ENCODE data around the gene ISLR2. TPM values are rescaled to one million over a fixed set of nuclear protein-coding genes. Genes with fewer than 3 reads are reported as not detected.

The ISLR2 gene
- total RNA-seq, 2 donors from 2014 or later, result not detected

DNA sequence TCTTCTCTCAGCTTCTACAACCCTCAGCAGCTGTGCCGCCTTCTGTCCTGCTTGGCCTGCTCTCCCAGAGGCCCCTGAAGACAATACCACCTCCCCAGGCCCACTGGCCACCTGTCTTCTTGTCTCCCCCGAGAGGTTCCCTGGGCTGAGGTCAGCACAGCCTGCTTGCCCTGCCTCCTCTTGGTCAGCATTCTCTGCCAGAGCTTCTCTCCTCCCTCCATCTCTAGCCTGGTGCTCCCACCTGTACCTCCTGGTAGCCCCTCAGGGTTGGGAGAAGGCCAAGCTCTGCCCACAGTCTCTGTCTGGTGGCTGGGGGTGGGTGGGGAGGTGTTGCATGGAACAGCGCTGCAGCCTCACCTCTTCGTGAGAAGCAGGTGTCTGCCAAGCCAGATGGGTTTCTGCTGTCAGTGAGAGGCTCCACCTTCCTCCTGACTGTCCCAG lies 37.5 kb downstream of the ISLR2 start:
- WGBS, 2 experiments (ENCODE audit: insufficient coverage in 1 of 2, insufficient read length in 1 of 2), result 79 to 85% methylated on average over 2 to 4 of the region's 4 CpGs

GRCh38 chr15:74168711-74169126 lies 38.3 kb downstream of the ISLR2 start:
- no peak for TF ChIP-seq CTCF (conservative IDR thresholded peaks at IDR 0.05)
- Mint-ChIP-seq H3K4me1 (peaks cover 6% of the 10 kb centered on the region), H3K27ac (no peak overlapping the region), H3K27me3 (ENCODE audit: insufficient read depth) (peaks cover 4% of the 10 kb centered on the region), H3K4me3 (no peak overlapping the region), H3K36me3 (ENCODE audit: low read depth) (no peaks in the 10 kb centered on the region), H3K9me3 (no peaks in the 10 kb centered on the region)
- 69% methylated on average over 3 of the region's 3 CpGs; no CpG with 5 or more reads in 1 of the 2 experiments for WGBS, 2 experiments (ENCODE audit: insufficient coverage in 1 of 2, insufficient read length in 1 of 2)
- H3K9ac ChIP-seq (ENCODE audit: extremely low read depth, low read length, poor library complexity, severe bottlenecking), result no peak overlapping the region
- H3K27ac ChIP-seq (ENCODE audit: low read depth, low read length), result no peak overlapping the region
- no peaks in the 10 kb centered on the region for H3K36me3 ChIP-seq (ENCODE audit: control insufficient read depth, insufficient read depth, low read length)
- no peak overlapping the region for H3K4me3 ChIP-seq (ENCODE audit: low read length)
- H3K4me1 ChIP-seq (ENCODE audit: control insufficient read depth, insufficient read depth, low read length), result no peaks in the 10 kb centered on the region
- H3K27me3 ChIP-seq (ENCODE audit: control insufficient read depth, insufficient read depth, low read length, poor library complexity, severe bottlenecking), result no peaks in the 10 kb centered on the region
- no peak for DNase-seq
- no peaks in the 10 kb centered on the region for H3K9me3 ChIP-seq (ENCODE audit: control insufficient read depth, low read length)

More for the DNA sequence above, 37.5 kb downstream of the ISLR2 start:
- Histone ChIP-seq H3K9ac (ENCODE audit: extremely low read depth, low read length, poor library complexity, severe bottlenecking) (no peak overlapping the region), H3K36me3 (ENCODE audit: control insufficient read depth, insufficient read depth, low read length) (no peaks in the 10 kb centered on the region), H3K4me1 (ENCODE audit: control insufficient read depth, insufficient read depth, low read length) (no peaks in the 10 kb centered on the region), H3K27me3 (ENCODE audit: control insufficient read depth, insufficient read depth, low read length, poor library complexity, severe bottlenecking) (no peaks in the 10 kb centered on the region), H3K9me3 (ENCODE audit: control insufficient read depth, low read length) (no peaks in the 10 kb centered on the region), H3K4me3 (ENCODE audit: low read length) (no peak overlapping the region), H3K27ac (ENCODE audit: low read depth, low read length) (no peak overlapping the region)
- no peaks in the 10 kb centered on the region for H3K9me3 Mint-ChIP-seq
- no peak overlapping the region for H3K27ac Mint-ChIP-seq
- H3K4me1 Mint-ChIP-seq, result no peaks in the 10 kb centered on the region
- H3K27me3 Mint-ChIP-seq (ENCODE audit: insufficient read depth), result peaks cover 4% of the 10 kb centered on the region
- no peak for TF ChIP-seq CTCF (conservative IDR thresholded peaks at IDR 0.05)
- no peak overlapping the region for H3K4me3 Mint-ChIP-seq
- peak; percentile 38 for DNase-seq
- H3K36me3 Mint-ChIP-seq (ENCODE audit: low read depth), result no peaks in the 10 kb centered on the region

DNA sequence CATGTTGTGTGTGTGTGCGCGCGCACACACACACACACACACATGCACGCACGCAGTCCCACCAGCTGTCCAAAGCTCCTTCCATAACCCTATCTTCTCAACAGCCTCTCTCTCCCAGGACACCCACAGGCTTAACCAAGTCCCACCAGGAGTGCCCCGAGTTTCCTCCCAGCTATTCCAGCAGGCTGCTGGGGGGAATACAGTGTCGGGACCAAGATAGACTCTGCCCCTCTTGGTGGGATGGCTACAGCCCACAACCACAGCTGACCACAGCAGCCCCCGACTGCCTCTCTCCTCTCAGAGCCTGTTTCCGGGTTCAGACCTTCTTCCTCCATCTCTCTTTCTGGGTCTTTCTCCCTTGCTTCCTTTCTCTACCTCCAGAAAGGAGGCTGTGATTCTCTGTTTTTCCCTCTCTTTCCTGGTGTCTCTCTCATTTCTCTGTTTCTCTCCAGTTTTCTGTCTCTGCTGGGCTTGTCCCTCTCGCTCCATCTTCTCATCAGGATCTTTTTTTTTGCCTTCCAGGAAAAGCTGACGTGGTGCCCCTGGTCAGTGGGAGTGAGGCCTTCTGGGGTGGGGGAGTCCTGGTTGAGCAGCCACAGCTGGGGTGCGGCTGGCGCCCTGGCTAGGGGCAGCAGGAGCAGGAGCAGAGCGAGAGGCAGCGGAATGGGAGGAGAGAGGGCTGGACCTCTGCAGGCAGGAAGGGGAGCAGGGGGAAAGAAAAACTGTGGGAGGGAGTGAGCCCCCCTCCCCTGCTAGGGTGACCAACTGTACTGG lies 39.9 kb downstream of the ISLR2 start:
- no peak overlapping the region for H3K27ac ChIP-seq (ENCODE audit: low read depth, low read length)
- Mint-ChIP-seq H3K4me1 (peaks cover 6% of the 10 kb centered on the region), H3K36me3 (ENCODE audit: low read depth) (no peaks in the 10 kb centered on the region), H3K27ac (no peak overlapping the region), H3K27me3 (ENCODE audit: insufficient read depth) (peaks cover 2% of the 10 kb centered on the region), H3K9me3 (no peaks in the 10 kb centered on the region), H3K4me3 (no peak overlapping the region)
- WGBS, 2 experiments (ENCODE audit: insufficient coverage in 1 of 2, insufficient read length in 1 of 2), result 84 to 90% methylated on average over 5 to 15 of the region's 15 CpGs
- no peak for DNase-seq
- no peak overlapping the region for H3K4me3 ChIP-seq (ENCODE audit: low read length)
- H3K36me3 ChIP-seq (ENCODE audit: control insufficient read depth, insufficient read depth, low read length), result no peaks in the 10 kb centered on the region
- no peak for TF ChIP-seq CTCF (conservative IDR thresholded peaks at IDR 0.05)
- no peaks in the 10 kb centered on the region for H3K27me3 ChIP-seq (ENCODE audit: control insufficient read depth, insufficient read depth, low read length, poor library complexity, severe bottlenecking)
- no peaks in the 10 kb centered on the region for H3K4me1 ChIP-seq (ENCODE audit: control insufficient read depth, insufficient read depth, low read length)
- H3K9me3 ChIP-seq (ENCODE audit: control insufficient read depth, low read length), result no peaks in the 10 kb centered on the region
- no peak overlapping the region for H3K9ac ChIP-seq (ENCODE audit: extremely low read depth, low read length, poor library complexity, severe bottlenecking)
